ENCODE results near the gene PRM2.

PRM2 gene

GRCh38 chr16:11242658-11243057 lies 33.6 kb downstream of the PRM2 start:
- peak; percentile 62 for DNase-seq

DNA sequence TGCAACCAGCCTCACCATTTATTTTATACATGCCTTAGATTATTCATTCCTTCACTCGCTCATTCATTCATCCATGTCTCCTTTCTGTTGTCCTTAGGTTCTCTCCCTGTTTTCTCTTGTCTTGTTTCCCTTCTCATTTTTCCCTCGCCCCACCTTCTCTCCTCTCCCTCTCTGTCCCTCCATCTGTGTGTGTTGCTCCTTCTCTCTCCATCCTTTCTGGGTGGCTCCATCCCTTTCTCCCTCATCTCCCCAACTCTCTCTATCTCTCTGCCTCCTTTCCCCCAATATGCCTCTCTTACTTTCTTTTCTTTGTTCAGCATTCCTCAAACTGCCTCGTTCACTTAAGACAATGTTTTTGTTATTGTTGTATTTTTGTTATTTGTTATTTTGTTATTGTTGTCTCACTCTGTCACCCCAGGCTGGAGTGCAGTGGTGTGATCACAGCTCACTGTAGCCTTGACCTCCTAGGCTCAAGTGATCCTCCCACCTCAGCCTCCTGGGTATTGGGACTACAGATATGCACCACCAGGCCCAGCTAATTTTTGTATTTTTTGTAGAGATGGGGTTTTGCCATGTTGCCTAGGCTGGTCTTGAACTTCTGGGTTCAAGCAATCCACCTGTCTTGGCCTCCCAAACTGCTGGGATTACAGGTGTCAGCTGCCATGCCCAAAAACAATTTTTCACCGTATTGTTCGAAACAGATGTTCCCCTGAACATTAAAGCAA lies 34.6 kb downstream of the PRM2 start:
- DNase-seq: no peak

GRCh38 chr16:11240636-11241473 lies 35.4 kb downstream of the PRM2 start:
- no peak for DNase-seq

DNA sequence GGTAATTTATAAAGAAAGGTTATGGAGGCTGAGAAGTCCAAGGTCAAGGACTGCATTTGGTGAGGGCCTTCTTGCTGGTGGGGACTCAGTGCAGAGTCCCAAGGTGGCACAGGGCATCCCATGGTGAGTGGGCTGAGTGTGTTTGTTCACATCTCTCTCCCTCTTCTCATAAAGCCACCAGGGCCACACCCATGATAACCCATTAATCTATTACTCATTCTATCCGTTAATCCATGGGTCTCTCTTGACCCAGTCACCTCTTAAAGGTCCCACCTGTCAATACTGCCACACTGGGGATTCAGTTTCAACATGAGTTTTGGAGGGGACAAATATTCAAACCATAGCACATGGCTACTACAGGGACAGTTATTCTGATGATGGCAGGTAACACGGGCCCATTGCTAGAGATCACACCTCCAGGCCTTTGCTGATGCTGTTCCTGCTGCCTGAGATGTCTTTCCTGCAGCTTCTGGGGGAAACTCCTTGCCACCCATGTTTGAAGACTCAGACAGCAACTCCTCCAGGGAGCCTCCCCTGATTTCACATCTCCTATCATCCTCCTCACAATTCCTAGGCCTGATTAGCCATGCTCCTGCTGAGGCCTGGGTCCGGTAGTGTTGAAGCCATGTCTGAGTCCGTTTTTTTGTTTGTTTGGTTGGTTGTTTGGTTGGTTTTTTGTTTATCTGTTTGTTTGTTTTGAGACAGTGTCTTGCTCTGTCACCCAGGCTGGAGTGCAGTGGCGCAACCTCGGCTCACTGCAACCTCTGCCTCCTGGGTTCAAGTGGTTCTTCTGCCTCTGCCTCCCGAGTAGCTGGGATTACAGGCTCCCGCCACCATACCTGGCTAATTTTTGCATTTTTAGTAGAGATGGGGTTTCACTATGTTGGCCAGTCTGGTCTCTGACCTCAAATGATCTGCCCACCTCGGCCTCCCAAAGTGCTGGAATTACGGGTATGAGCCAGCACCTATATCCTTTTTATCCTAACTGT lies 36.3 kb downstream of the PRM2 start:
- no peak for DNase-seq

DNA sequence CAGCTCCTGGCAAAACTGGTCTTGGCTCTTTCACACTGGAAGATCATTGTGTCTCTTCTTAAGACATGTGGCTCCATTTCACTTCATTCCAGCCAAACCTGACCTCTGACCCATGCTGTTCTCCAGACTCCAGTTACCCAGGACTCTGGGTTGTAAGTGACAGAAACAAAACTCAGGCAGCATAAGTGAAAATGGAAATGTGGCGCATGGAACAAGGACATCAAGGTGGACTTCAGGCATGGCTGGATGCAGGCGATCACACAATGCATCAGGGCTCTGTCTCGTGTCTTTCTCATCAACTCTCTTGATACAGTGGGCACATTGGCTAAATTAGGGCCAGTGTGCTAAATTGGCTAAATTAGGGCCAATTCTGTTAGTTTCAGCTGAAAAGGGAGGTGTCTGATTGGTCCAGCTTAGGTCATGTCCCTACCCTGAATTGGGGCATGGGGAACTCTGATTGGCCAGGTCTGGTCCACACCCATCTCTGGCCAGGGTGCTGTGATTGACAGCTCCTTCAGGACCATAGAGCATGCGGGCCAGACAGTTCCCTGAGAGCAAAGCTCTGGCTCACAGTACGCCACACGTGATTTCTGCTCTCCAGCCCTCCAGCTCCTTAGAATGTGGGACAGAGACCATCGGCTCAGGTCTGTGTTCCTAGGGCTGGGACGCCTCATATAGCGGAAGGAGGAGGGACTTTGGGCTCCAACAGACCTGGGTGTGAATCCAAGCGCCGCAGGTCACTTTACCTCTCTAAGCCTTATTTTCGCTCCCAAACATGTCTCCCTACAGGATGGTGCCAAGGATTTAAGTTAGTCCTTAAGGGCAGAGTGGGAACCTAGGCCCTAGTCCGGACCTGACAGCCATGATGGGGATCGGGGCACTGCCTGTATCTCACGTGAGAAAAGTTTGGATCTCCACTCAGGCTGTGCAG lies 37.7 kb downstream of the PRM2 start:
- no peak for DNase-seq

GRCh38 chr16:11236461-11237254 lies 39.6 kb downstream of the PRM2 start:
- peak; percentile 61 for DNase-seq

DNA sequence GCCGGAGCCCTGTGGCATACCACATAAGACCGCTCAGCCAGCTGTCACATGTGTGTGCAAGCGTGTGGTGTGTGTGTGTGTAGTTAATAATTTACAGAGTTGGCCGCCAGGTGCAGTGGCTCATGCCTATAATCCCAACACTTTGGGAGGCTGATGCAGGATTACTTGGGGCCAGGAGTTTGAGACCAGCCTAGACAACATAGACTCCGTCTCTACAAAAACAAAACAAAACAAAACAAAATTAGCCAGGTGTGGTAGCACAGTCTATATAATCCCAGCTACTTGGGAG lies 40.6 kb downstream of the PRM2 start:
- no peak for DNase-seq

DNA sequence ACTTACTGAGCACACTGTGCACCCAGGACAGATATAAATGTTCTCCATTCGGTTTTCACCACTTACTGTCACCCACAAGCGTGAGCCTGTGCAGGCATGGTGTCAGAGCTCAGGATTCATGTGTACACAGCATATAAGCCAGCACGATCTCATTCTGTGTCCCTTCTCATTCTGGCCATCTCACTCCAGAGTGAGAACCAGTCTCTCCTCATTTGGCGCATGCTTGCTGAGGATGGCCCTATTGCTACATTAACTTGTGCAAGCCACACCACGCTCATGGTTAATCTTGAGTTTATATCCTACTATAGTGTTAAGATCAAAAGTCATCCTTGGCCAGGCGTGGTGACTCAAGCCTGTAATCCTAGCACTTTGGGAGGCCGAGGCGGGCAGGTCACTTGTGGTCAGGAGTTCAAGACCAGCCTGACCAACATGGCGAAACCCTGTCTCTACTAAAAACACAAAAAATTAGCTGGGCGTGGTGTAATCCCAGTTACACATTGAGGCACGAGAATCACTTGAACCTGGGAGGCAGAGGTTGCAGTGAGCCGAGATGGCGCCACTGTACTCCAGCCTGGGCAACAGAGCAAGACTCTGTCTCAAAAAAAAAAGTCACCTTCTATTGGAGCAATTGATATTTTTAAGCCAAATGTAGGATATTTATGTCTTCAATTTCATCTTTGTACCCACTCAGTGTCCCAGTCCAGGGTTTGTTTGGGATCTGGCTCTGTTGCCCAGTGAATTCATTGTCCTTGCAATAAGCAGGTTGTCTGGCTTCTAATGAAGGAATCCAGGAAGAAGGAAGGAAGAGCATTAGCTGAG lies 41.2 kb downstream of the PRM2 start:
- no peak for DNase-seq

GRCh38 chr16:11233727-11234376 lies 42.4 kb downstream of the PRM2 start:
- DNase-seq: no peak

- no peak for DNase-seq
These were observed 43.2 kb downstream of the PRM2 start for GRCh38 chr16:11232852-11233726.

DNA sequence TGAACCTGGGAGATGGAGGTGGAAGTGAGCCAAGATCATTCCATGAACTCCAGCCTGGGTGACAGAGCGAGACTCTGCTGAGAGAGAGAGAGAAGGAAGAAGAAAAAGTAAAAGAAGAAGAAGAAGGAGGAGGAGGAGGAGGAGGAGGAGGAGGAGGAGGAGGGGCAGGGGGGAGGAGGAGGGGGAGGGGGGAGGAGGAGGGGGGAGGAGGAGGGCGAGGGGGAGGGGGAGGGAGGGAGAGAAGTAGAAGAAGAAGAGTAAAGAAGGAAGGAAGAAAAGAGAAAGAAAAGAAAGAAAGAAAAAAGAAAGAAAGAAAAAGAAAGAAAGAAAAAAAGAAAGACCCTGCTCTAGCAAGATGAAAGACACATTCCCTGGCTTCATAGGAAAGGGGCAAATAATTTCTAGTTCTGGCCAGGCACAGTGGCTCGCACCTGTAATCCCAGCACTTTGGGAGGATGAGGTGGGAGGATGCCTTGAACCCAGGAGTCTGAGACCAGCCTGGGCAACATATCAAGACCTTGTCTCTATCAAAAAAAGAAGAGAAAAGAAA lies 43.9 kb downstream of the PRM2 start:
- DNase-seq: no peak

GRCh38 chr16:11231367-11231970 lies 44.8 kb downstream of the PRM2 start:
- no peak for DNase-seq

DNA sequence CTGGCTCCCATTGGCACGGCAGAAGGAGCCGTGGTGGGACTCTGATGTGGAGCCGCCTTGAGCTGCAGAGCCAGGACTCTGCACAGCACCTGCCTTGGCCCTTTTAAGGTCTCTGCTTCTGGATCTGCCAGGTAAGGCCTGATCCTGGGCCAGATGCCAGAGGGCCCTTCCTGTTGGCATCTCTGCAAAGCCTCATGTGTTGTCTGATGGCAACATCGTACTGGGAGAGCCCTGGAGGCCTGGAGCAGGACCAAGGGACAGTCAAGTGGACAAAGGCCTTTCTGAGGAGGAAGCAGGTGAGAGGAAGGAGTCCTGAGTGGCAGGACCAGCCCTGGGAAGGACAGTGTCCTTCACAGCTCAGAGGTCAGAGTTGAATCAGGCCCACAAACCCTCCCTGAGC lies 46.4 kb downstream of the PRM2 start:
- no peak for DNase-seq

- DNase-seq: no peak
These were observed 46.8 kb downstream of the PRM2 start for GRCh38 chr16:11229432-11229831.

DNA sequence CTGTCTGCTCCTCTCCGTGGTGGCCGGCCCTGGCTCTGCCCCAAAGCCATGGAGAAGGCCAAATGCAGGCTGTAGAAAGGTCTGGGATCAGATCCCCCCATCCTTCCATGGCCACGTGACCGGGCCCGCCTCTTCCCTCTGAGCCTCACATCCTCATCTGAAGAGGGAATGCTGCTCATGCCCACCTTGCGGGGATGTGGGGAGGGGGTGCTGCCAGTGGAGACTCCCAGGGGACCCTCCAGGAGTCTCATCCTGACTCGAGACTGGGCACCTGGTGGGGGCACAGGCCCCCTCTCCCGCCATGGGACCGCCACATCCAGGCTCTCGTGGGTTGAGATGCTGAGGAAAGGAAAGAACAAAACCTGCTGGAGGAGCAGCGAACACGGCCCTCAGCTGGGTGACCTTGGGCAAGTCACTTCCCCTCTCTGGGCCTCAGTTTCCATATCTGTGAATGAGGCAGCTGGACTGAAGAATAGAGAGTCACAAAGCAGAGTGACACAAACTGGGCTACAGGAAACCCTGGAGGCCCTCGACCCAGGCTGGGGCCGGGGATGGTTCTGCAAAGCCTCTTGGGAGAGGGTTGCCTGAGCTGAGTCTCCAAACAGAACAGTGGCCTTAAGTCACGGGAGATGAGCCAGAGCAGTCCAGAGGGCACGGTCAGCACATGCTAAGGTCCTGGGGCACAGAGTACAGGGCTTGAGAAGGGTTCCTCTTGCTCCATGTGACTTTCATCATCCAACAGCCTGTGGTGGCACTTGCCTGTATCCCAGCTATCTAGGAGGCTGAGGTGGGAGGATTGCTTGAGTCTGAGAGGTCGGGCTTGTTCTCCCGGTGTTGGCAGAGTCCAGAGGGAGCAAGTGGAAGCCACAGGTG lies 50.4 kb downstream of the PRM2 start:
- no peak for DNase-seq
